ENCODE data around the gene EIF3K.

Gene EIF3K

DNA sequence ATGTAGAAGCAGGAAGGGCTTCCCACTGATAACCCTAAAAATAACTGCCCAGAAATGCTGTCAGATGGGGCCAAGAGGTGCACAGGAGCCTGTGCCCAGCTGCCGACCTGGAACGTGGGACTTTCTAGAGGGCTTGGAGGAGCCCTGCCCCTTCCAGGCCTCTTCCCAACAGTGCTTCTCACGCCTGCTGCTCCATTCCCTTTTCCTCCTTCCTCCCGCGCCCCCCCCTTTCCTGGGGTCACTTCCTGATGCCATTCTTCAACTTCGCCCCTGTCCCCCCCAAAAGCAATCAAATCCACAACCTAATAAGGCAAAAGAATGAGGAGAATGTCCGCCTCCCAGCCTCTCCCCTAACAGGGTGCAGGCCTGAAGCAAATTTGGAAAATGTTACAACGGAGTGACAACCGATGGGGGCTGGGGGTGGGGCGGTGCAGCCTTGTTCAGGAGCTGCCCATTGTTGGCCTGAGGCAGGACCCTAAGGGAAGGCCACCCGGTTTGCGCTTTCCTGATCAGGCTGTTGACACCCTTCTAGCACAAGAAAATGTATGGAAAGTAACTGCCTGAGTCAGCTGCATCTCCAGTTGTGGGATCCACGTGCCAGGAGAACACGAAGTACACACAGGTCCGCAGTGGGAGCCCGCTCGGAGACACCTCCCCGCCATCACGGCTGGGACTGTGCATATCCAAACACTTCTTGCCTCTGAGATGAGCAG, 47.1 kb downstream of the EIF3K start:
- no peak for DNase-seq (ENCODE audit: low read depth, low spot score)

DNA sequence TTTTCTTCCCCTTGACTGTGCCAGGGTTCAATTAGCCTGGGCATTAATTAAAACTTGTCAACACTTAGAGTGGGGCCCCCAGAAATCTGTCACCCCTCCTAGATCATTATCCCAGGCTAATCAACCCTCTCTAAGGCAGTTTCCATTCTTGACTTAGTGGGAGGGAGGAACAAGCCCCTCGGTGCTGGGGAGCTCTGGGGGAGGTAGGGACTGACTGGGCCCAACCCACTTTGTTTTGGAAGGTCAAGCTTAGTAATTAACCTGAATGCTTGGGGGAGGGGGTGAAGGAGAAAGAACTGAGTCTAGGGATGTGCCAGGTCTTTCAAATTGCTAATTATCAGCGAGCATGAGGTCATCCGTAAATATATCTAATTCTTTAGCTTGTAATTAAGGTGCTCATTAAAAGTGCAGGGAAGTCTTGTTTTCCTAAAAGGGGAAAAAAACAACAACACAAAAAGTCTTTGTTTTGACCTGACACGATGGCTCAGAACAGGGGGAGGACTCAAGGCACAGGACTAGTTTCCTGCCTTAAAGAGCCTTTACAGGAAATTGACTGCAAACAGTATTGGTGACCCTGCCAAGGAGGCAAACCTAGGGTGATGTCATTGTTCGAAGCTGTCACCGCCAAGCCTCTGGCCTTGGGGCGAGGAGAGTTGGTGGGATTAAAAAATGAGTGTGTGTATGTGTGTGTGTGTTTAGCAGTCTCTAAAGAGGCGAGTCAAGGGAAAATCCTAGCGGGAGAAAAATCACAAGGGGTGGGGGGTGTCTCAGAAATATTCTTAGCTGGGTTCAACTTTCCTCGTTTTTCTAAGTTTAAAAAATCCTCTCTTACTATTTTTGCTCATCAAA, 47.9 kb downstream of the EIF3K start:
- DNase-seq (ENCODE audit: low read depth, low spot score), result no peak

DNA sequence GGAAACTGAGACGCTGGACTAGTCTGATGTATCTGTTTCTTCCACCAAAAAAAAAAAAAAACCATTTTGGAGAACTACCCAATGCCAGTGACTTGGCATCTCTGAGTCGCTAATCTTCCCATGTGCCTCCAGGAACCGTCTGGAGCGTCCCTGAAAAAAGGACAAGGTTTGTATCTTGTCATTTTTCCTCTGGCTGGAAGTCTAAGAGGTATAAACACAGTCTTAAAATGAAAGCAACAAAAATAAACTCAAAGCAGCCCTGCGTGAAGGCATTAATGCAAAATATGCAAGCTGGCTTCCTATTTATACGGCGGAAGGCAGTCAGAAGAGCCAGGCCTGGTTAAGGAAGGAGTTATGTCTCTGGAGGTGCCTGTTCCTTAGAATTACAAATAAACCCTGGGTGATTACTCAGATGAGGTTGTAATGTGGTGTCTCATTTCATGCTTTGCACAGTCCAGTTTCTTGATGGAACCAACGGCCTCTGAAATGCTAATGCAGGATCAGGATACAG, 48.7 kb downstream of the EIF3K start:
- DNase-seq (ENCODE audit: low read depth, low spot score), result no peak

DNA sequence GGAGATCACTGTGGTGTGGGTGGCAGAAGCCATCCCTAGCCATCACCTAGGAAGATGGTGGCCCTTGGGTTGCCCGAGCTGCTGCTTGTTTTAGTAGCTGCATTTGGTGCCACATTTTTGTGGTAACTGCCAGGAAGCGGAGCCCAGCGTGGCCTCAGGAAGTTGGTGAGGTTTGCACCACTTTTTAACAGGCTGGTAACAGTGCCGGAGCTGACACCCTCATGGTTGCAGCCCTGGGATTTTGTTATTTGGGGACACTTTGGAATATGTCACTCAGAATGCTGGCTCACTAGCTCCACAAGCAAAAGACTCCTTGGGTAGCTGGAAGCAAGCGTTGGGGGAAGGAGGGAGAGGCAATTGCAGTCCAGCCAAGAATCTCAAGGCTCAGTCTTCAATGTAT, 50.6 kb downstream of the EIF3K start:
- DNase-seq (ENCODE audit: low read depth, low spot score), result no peak

DNA sequence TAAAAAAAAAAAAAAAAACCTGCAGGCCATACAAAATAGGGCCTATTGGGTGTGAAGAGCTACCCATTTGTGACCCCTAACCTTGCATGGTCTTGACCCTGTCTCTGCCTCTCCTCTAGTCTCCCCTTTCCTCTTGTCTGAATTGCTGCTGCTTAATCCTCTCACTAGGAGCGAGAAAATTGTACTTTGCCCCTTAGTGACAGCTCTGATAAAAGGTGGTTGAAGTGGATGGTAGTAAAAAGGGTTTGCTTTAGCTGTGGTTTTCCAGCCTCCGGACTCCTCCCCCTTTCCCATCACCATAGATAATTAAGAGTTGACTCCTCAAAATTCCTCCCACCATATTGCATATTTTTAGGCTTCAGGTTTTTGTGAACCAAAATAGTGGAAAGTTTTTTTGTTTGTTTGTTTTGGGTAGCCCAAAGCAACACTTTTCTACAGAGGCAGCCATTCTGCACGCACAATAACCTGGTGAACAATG, 52.0 kb downstream of the EIF3K start:
- DNase-seq (ENCODE audit: low read depth, low spot score), result no peak

DNA sequence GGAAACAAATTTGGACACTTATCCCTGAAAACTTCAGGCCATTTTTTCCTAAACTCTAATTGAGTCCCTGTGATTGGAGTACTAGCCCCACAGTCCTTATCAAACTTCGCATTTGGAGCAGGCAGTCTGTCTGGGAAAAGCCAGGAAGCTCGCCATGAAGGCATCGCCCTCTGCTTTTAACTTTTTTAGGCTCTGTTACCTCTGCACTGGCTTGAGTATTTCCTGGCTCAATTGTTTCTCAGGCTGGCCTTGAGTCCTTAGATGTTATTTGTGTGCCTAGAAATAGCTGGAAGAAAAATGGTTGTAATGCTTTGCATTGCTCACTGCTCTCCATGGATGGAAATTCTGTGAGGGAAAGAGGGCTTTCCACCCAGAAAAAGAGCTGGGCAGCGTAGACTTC, 52.7 kb downstream of the EIF3K start:
- no peak for DNase-seq (ENCODE audit: low read depth, low spot score)

DNA sequence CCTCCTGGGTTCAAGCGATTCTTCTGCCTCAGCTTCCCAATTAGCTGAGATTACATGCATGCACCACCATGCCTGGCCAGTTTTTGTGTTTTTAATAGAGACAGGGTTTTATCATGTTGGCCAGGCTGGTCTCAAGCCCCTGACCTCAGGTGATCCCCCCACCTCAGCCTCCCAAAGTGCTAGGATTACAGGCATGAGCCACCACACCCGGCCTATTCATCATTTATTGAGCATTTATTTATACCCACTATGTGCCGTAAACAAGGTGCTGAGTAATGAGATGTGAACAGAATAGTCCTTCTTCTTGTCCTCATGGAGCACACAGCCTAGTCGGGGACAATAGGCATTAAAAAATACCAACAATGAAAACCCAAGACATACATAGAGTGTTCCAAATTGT, 54.0 kb downstream of the EIF3K start:
- no peak for DNase-seq (ENCODE audit: low read depth, low spot score)

DNA sequence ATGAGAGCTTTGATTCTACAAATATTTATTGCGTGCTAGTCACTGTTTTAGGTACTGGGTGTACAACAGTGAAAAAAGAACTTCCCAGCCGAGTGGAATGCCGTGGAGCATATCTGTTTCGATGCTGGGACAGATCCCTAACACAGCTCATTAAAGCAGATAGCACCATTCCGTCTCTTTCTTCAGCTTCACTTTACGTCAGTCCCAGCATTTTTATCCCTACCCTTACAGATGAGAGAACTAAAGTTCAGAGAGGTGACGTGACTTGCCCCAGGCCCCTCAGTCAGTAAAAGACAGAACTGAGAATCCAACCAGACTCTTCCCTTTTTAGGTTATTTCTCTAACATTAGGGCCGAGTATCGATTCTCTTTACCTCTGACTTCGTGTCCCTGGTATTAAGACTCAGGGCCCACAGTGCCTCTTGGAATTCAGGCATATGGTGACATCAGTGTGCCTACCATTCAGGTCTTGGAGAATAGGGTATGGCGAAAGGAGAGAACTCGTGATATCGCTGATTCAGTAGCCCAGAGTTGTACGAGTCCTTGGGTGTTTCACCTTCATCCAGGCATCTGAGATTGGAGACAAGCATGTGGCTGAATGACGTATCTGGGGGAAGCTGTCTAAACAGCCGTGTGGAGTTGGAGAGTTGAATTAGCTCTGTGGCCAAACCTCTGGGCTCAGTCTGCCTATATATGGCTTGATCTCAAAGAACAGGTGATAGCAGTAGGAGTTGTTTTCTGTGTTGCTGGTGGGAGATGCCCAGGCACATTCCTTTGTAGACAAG, 55.6 kb downstream of the EIF3K start:
- no peak for DNase-seq (ENCODE audit: low read depth, low spot score)

DNA sequence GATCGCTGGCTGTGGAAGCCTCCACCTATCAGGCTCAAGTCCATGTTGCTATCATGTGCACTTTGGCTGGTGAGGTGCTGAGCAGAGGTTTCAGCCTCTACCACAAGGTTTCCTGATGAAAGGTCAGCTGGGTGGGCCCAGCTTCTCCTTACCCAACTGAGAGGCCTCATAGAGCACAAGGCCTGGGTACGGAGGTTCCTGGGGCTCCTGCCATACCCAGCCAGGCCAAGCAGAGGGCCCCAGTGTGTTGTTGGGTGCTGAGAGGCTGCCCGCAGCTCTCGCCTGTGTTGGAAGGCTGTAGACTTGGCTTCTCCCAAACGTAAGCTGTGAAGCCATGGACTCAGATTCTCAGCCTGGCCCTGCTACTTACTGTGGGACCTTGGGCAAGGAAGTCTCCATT, 56.6 kb downstream of the EIF3K start:
- DNase-seq (ENCODE audit: low read depth, low spot score), result no peak

DNA sequence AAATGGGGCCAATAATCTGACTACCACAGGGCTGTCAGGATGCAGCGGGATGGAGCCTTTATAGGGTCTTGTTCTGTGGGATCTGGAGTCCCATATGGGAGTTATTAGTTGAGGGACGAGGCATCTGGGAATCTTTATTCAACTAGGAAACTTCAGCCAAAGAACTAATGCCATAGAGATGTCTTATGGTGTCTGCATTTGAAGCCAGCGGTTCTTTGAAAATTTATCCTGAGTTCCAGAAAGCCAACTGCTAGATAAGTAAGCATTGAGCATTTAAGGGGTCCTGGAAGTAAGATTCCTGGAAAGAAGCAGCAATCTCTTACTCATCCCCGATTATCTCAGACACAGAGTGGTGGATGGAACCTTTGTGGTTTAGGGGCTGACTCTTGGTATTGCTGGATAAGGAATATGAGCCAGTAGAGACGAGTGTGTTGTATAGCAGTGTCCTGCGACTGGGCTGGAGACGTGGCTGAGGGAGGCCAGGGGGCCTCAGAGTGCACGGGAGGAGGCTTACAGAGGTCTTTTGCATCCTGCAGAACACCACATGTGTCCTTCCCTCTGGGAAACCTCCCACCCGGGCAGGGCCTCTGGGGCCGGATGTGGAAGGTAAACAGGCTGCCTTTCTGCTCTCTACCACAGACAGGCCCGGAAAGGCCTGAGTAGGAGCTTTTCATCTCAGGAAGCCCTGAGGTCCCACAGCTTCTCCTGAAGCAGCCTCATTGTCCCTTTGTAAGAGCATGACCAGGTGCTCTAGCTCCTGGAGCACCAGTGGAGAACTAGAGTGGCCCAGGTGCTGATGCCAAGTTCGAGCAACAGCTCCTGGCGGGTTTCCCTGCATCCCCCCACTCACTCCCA, 57.3 kb downstream of the EIF3K start:
- DNase-seq (ENCODE audit: low read depth, low spot score), result no peak

DNA sequence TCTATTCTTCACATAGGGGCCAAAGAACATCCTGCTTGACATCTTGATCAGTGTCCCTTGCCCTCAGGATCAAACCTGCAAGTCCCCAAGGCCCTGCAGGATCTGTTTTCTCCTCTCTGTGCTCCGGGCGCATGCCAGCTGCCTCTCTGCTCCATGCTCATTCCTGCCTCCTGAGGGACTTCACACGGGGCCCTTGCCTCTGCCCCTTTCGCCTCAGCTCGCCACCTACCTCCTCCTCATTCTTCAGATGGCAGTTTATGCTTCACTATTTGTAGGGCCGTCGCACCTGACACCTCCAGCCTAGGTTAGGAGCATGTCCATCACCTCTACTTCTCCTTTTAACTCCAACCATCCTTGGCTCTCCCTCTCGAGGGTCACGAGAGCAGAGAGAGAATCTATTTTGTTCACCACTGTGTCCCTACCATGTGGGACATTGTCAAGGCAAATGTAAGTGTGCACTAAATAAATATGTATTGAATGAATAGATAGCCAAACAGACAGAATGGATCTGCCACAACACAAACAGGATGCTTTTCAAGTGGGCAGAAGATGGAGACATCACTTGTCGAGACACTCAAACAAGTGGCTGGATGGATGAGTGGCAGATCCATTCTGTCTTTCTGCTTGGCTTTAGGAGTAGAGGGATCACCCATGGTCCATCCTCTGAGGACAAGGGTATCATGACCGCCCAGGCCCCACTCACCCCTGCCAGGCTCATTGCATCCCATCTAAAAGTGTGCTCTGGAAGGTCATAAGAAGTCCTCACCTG, 58.1 kb downstream of the EIF3K start:
- DNase-seq (ENCODE audit: low read depth, low spot score), result no peak

DNA sequence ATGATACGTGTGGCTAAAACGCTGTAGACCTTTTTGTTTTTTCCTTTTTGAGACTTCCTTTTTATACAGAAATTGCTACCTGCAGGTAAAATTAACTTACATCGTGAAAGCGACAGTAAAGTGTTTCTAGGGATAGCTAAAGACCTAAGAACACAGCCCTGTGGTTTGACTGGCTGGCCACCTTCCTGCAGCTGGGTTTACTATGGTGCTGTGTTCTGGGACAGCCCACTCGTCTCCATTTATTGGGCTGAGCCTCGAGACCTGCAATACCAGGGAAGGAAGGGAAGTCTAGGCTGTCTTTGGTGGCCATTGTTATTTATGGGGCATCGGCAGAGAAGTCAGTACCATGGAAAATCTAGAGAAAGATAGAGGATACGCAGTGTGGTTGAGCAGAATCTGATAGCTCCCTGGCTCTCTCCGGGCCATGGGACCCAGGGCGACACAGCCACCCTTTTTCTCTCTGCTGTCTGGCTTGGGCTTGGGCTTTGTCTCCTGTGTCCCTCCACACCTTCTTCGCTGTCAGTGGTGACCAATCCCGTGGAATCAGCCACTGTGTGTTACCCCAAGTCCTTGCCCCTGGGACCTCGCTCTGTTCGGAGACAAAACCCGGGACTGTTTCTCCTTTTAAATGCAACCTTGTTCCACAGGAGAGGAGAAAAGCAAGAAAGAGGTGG, 59.4 kb downstream of the EIF3K start:
- no peak for DNase-seq (ENCODE audit: low read depth, low spot score)

DNA sequence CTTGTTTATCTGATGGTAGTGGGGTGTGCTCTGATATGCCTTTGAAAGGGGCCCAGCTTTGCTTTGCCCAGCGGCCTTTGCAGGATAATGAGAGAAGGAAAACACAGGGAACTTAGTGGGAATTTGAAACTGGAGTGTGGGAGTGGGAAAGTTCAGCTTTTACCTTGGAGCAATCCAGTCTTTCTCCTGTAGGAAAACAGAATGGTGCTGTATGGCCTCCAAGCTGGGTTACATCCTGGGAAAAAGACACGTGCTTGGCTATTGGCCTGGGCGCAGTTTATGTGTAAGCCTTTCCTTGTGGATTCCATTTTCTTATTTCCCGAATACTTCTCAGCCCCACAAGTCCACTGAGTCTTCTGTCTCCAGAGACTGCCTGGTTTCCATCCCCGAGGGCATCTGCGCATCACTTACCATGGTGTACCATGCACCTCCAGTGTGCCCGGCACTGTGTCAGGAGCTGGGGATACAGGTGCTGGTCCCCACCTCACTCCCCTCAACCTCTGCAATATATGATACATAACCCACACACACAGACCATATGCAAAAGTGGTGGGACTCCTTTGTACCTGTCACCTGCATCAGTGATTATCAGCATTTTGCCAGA, 60.0 kb downstream of the EIF3K start:
- no peak for DNase-seq (ENCODE audit: low read depth, low spot score)

DNA sequence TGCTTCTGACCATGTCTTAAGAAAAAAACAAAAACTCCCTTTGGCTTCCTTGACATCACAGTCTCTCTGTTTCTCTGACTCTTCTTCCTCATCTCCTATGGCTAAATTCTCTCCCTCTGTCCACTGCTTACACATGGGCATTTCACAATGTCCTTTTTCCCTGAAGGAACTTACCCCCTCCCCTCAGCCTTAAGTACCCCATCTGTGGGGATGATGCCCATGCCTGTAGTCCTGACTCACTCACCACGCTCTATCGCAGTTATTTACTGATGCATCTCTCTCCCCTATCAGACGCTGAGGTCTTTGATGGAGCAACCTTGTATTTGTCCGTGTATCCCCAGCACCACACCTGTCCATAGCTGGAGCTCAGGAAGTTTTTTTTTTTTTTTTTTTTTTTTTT, 60.9 kb downstream of the EIF3K start:
- DNase-seq (ENCODE audit: low read depth, low spot score), result no peak

DNA sequence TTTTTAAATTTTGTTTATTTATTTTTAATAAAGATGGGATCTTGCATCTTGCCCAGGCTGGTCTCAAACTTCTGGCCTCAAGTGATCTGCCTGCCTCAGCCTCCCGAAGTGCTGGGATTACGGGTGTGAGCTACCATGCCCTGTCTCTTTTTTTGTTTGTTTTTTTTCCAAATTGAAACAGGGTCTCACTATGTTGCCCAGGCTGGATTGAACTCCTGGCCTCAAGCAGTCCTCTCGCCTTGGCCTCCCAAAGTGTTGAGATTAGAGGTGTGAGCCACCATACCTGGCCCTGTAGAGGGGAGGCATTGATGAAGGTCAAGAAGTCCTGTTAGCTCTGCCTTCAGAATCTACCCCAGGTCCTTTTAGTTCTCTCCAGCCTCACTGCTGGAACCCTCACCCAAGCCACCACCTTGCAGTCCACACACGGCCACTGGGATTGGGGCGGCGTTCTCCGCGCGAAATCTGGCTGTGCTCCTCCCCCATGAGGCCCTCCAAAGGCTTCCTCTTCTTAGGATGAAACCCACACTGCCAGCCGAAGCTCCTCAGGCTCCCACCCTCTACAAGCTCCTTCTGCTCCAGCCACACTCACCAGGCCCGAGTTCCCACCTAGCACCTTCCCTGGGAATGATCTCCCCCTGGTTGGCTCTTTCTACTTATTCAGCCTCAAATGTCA, 63.3 kb downstream of the EIF3K start:
- DNase-seq (ENCODE audit: low read depth, low spot score), result no peak

DNA sequence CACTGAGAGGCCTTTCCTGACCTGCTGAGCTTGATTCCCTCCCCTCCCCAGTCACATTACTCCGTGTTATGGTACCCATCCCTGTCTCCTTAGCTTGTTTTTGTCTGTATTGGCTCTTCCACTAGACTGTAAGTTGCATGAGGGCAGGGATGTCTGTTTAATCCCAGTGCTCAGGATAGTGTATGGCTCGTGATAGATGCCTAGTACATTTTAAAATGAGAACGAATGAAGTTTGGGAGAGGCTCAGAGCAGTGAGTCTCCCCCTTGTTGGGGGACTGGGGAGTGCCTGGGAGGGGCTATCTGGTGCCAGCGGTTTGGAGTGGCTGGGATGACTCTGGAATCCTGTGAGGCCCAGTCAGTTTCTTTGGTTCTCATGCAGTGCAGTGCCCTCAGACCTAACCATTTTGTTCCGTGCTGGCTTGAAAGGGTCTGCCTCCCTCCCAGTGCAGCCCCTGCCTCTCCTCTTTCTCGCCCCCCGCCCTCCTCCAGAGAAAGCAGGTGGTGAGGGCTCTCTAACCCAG, 63.9 kb downstream of the EIF3K start:
- no peak for DNase-seq (ENCODE audit: low read depth, low spot score)

DNA sequence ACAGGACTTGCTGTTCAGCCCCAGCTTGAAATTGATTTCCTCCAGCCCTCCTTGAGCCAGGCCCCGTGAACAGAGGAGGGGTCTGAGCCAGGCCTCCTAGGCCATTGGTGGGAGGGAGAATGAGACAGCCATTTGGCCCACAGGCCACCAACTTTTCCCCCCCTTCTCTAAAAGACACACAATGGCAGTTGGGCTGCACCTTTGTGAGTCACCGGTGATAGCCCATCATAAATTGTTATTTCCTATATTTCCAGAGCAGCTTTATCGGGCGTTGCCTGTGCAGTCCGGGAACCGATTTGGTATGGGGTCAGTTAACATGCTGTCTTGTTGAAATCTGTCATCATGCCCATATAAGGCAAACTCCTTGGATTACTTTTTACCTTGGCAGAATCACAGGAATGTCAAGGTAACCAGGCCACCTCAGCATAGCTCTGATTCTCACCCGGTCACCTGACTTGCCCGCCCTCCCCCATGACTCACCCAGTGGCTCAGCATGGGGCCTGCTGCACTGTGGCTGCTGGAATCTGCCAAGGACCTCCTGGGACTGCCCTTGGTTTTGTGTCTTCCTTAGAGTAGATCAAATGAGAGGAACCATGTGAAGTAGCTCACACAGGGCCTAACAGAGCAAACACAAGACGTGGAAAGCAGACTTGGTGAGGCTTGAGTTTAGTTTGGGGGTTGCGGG, 64.5 kb downstream of the EIF3K start:
- DNase-seq (ENCODE audit: low read depth, low spot score), result no peak
